Colon (tissue), 2 donors: ENCODE results near the gene PRTN3.

Source experiments
- FAIRE-seq: peaks from 2 replicates; lab custom pipeline; 2012; peaks lifted over from hg19 to GRCh38; lab: Jason Lieb, UNC
- donor health status: control.
- donor health status: control.

PRTN3 gene

DNA sequence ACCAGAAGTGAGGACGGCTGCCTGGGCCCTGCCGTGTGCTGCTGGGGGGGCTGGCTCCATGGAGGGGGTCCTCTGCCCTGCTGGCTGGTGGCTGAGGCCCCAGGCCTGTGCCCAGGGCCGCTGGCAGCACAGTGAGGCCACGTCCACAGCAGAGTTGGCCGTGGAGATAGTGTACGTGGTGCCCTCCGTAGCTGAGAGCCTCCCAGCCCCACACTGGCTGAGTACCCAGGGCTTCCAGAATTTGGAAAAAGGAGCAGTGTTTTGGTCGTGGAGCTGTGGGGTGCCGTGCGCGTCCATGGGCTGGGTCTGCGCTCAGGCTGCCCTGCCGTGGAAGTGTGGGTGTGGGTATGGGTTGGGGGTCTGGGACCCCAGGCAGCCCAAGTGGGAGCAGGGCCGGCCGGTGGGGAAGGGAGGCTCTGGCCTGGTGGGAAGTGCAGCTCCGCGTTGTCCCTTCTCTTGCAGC lies 37.7 kb upstream of the PRTN3 start:
- FAIRE-seq = no peak

- FAIRE-seq = no peak
Measured at GRCh38 chr19:803686-804418, 36.9 kb upstream of the PRTN3 start.

DNA sequence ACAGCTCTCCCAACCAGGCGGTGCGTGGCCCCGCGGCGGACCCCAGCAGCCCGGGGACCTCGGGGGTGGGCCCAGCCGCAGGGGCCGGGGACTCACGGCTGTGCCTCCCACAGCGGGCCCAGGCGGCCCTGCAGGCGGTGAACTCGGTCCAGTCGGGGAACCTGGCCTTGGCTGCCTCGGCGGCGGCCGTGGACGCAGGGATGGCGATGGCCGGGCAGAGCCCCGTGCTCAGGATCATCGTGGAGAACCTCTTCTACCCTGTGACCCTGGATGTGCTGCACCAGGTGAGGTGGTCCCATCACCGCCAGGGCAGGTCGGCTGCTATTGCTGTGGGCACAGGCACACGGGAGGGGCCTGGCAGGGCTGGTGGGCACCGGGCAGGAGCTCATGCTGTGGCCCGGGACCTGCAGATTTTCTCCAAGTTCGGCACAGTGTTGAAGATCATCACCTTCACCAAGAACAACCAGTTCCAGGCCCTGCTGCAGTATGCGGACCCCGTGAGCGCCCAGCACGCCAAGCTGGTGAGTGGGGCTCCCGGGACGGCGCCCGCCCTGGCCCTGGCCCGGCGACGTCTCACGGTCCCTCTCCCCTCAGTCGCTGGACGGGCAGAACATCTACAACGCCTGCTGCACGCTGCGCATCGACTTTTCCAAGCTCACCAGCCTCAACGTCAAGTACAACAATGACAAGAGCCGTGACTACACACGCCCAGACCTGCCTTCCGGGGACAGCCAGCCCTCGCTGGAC lies 36.2 kb upstream of the PRTN3 start:
- FAIRE-seq = no peak

- FAIRE-seq = no peak
Measured at GRCh38 chr19:805166-805551, 35.6 kb upstream of the PRTN3 start.

GRCh38 chr19:805600-806550 lies 34.9 kb upstream of the PRTN3 start:
- FAIRE-seq = no peak

DNA sequence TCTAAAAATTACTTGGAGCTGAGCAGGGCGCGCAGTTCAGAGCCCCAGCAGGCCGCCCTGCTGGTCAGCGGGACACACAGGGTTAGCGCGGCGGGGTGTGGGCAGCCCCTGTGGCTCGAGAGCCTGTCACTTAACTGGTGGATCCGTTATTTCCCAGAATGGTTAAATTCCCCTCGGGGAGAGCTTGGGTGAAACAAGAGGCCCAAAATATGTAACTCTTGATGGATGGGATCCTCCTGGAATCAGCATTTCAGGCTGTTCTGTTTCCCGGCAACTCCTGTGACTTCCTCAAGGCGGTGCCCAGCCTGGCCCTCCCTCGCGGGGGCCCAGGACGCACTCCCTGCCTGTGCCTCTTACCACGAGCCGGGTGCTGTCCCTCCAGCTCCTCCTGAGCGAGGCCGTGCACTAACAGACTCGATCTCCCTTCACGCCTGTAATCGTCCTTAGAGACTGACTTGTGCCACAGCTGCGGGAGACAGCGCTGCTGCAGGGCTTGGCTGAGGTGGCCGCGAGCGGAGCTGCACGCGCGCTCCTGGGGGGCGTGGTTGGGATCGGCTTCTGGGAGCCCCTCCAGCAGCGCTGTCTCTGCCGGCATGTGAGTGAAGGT lies 33.9 kb upstream of the PRTN3 start:
- no peak for FAIRE-seq

GRCh38 chr19:807627-808422 lies 33.0 kb upstream of the PRTN3 start:
- FAIRE-seq = no peak

DNA sequence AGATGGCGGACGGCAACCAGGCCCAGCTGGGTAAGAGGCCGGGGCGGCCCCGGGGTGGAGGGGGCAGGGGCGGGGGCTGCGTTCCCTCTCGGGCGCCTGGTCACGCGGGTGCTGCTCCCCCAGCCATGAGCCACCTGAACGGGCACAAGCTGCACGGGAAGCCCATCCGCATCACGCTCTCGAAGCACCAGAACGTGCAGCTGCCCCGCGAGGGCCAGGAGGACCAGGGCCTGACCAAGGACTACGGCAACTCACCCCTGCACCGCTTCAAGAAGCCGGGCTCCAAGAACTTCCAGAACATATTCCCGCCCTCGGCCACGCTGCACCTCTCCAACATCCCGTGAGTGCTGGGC lies 32.4 kb upstream of the PRTN3 start:
- FAIRE-seq = no peak

DNA sequence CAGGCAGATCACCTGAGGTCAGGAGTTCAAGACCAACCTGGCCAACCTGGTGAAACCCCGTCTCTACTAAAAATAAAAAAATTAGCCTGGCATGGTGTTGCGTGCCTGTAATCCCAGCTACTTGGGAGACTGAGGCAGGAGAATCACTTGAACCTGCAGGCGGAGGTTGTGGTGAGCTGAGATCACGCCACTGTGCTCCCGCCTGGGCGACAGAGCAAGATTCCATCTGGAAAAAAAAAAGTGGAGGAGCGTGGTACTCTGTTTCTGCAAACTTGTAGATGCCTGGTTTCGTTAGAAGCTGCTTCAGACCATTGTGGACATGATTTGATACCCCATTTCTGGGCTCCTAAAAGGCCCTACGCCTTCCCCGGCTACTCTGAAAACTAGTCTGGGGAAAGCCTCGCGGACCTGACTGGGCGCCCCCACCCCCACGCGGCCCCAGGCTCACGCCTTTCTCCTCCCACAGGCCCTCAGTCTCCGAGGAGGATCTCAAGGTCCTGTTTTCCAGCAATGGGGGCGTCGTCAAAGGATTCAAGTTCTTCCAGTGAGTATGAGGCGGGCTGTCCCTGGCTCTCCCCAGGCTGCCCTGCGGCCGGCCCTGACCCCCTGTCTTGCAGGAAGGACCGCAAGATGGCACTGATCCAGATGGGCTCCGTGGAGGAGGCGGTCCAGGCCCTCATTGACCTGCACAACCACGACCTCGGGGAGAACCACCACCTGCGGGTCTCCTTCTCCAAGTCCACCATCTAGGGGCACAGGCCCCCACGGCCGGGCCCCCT lies 30.5 kb upstream of the PRTN3 start:
- no peak for FAIRE-seq

DNA sequence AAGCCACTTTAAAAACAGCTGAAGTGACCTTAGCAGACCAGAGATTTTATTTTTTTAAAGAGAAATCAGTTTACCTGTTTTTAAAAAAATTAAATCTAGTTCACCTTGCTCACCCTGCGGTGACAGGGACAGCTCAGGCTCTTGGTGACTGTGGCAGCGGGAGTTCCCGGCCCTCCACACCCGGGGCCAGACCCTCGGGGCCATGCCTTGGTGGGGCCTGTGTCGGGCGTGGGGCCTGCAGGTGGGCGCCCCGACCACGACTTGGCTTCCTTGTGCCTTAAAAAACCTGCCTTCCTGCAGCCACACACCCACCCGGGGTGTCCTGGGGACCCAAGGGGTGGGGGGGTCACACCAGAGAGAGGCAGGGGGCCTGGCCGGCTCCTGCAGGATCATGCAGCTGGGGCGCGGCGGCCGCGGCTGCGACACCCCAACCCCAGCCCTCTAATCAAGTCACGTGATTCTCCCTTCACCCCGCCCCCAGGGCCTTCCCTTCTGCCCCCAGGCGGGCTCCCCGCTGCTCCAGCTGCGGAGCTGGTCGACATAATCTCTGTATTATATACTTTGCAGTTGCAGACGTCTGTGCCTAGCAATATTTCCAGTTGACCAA lies 29.8 kb upstream of the PRTN3 start:
- FAIRE-seq = no peak

GRCh38 chr19:811506-812048 lies 29.2 kb upstream of the PRTN3 start:
- FAIRE-seq = no peak

GRCh38 chr19:812049-812746 lies 28.6 kb upstream of the PRTN3 start:
- no peak for FAIRE-seq

DNA sequence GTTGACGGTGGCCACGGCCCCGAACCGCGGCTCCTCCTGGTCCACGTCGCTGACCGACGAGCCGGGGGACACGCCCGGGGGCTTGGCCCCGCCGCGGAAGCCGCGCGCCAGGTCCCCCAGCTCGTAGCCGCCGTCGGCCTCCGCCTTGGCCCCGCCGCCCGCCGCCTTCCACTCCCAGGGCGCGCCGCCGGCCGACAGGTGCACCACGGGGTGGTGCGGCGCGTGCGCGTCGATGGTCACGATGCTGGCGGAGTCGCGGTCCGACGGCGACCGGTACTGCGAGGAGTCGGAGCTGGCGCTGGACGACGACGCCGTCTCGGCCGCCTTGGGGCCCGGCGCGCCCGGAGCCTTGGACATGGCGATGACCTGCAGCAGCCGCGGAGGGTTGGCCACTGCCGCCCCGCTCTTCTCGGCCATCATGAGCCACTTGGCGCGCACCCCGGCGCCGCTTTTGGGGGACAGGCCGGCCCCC lies 28.0 kb upstream of the PRTN3 start:
- FAIRE-seq = no peak

DNA sequence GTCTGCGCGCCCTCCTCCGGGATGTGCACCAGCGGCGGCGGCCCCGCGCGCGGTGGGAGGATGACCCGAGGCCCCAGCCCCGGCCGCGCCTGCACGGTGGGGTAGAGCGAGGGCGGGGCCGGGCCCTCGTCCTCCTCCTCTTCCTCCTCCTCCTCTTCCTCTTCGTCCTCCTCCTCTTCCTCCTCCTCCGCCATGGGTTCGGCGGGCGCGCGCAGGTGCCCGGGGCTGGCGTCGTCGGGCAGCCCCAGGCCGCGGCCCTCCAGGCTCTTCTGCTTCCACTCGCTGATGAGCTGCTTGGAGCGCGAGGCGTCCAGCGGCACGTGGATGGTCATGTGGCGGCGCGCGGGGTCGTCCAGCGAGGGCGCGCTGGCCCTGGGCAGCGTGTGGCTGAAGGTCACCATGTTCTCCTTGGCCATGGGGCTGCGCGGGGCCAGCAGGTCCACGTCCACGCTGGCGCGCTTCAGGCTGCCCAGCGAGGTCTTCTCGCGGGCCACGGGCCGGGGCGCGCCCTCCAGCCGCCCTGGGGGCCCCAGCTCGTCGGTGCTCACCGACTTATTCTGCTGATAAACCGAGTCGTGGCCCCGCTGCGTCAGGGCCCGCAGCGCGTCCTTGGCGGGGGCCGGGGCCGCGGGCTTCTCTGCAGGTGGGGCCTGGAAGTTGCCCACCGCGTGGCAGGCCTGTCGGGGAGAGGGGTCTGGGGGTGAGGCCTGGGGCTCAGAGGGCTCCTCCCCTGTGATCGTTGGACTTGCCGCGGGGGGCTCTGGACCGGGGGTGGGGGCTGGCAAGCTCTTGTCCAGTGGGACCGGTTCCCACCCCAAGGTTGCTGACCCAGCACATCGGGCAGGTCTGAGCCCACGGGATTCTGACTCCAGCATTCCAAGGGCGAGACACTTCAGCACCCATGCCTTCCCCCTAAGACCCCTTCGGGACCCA lies 27.3 kb upstream of the PRTN3 start:
- no peak for FAIRE-seq

- no peak for FAIRE-seq
Measured at GRCh38 chr19:814152-815078, 26.4 kb upstream of the PRTN3 start.

- no peak for FAIRE-seq
Measured at GRCh38 chr19:815079-815774, 25.6 kb upstream of the PRTN3 start.
